NCI-H82 (cell line): ENCODE results near the gene TMEM239.

Source experiments
- DNase-seq: peaks from one replicate; lab custom pipeline; 2025; lab: John Stamatoyannopoulos, UW

TMEM239 gene

GRCh38 chr20:2851086-2851485, 34.9 kb downstream of the TMEM239 start:
- DNase-seq = no peak

- DNase-seq = no peak
Observed at GRCh38 chr20:2858591-2858990, 42.4 kb downstream of the TMEM239 start.

- DNase-seq = no peak
Observed at GRCh38 chr20:2859330-2860121, 43.4 kb downstream of the TMEM239 start.

DNA sequence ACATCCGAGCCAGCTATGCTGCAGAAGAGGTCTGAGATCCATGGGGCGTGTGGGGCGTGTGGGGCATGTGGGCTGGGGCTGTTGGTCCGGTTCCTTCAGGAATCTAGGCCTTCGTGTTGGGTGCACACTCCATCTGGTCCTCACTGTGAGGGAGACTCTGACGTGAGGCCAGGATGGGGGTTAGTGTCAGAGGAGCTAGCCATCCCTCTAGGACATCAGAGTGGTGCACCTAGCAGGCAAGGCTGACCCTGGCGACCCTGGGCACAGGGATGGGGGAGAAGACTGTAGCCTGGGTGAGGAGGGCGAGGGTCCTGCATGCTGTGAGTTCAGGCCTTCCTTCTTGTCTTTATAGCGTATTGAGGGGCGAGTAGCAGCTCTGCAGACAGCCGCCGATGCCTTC, 48.5 kb downstream of the TMEM239 start:
- no peak for DNase-seq

DNA sequence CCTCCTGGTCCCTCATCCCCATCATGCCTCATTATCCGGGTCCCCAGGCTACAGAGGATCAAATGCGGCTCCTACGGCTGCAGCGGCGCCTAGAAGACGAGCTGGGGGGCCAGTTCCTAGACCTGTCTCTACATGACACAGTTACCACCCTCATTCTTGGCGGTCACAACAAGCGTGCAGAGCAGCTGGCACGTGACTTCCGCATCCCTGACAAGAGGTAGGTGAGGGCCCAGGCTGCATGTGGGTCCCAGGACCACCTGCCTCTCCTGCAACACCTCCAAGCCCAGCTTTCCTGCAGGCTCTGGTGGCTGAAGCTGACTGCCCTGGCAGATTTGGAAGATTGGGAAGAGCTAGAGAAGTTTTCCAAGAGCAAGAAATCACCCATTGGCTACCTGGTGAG, 48.9 kb downstream of the TMEM239 start:
- DNase-seq = no peak

DNA sequence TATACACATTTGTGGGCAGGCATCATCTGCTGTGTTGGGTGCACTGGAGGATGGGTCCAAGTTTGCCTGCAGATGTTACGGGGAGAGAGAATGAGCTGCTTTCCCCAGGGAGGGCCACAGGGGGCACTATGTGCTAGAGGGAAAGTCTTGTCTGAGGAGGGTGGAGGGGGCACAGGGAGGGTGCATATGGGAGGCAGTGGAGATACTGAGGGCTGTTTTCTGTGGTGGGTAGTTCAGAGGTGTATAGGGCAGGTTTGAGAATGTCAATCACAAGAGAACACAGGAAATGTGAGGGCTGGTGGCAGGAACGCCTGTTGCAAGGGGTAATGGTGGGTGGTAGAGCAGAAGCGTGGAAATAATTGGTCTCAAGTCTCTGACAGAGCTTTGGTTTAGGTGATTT, 49.5 kb downstream of the TMEM239 start:
- peak; percentile 14 for DNase-seq

- DNase-seq = no peak
Observed at GRCh38 chr20:2866236-2866635, 50.1 kb downstream of the TMEM239 start.

DNA sequence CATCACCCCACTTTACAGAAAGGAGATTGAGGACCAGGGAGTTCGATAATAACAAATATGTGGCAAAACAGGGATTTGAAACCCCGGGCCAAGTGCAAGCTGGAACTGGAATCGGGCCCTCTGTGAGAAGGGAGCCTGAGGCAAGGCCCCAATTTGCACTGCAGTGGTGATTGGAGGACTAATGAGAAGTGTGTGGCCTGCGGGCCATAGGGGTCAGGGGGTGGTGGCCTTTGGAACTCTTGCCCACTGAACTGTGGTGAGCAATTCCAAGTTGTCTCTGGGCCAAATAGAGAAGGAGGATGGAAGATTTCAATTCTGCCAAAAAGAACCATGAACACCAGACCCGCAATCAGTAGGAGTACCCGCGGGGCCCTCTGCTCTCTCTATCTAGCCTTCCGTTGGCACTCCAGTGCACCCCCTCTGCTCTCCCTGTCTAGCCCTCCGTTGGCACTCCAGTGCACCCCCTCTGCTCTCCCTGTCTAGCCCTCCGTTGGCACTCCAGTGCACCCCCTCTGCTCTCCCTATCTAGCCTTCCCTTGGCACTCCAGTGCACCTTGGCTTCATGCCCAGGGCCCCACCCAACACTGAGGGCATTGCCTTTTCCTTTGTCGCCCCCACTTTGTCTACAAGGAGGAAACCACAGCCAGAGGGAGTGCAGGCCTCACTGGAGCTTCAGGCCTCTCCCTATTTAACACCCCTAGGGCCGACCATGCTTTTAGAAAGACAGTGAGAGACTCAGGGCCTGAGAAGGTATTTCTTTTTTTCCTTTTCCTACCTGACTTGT, 51.1 kb downstream of the TMEM239 start:
- no peak for DNase-seq
